Activated CD8-positive, alpha-beta memory T cell treated with anti-CD3 and anti-CD28 coated beads for 36 hours (primary cell): ENCODE measurements around the gene KCNIP4. TPM values are rescaled to one million over a fixed set of nuclear protein-coding genes. Genes with fewer than 3 reads are reported as not detected.

Source experiments
- CTCF ChIA-PET: fragments of 350-600 bp; sonication (Branson Sonifier 250); formaldehyde crosslinking; loops from one replicate; lab custom pipeline; 2021; ENCODE audit warnings: antibody characterized with exemption; lab: Charles Lee
- POLR2A ChIA-PET: fragments of 350-600 bp; sonication (Branson Sonifier 250); formaldehyde crosslinking; loops from one replicate; lab custom pipeline; 2021; ENCODE audit warnings: antibody characterized with exemption; lab: Charles Lee
- total RNA-seq, 2 experiments: library from RNA; stranded (reverse); gene quantifications; one replicate each; pipeline ENCODE4 v1.2.3, GENCODE V29; 2021

KCNIP4 gene
- total RNA-seq, 2 experiments from 2014 or later = not detected

DNA sequence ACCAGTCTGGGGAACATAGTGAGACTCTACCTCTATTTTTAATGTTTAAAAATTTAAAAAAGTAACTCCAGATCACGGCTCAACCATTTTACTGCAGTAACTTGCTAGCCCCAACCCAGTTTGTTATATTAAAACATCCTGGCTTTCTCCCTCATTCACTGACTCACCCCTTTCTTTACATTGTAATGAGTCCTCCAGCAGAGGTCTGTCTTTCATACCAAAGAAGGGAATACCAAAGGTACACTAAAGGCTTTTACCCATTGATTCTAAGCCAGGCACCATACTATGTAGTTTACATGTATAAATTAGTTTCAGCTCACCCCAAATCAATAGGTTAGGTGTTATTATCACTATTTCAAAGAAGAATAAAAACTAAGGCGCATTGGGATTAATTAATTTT, 961.4 kb downstream of the KCNIP4 start:
- ChIA-PET POLR2A (no interaction called here), CTCF (no interaction called here)

DNA sequence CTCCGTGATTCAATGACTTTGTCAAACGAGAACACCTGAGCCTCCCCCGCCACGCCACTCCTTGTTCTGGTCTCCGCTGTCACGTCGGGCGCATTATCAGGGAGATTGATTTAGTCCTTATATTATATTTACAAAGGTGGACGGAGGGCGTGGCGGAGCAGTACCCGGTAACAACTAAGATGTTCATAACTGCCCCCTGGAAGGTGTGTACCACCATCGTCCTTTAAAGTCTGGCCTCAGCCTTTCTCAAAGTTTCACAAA, 964.1 kb downstream of the KCNIP4 start:
- ChIA-PET CTCF (no interaction called here), POLR2A (no interaction called here)

DNA sequence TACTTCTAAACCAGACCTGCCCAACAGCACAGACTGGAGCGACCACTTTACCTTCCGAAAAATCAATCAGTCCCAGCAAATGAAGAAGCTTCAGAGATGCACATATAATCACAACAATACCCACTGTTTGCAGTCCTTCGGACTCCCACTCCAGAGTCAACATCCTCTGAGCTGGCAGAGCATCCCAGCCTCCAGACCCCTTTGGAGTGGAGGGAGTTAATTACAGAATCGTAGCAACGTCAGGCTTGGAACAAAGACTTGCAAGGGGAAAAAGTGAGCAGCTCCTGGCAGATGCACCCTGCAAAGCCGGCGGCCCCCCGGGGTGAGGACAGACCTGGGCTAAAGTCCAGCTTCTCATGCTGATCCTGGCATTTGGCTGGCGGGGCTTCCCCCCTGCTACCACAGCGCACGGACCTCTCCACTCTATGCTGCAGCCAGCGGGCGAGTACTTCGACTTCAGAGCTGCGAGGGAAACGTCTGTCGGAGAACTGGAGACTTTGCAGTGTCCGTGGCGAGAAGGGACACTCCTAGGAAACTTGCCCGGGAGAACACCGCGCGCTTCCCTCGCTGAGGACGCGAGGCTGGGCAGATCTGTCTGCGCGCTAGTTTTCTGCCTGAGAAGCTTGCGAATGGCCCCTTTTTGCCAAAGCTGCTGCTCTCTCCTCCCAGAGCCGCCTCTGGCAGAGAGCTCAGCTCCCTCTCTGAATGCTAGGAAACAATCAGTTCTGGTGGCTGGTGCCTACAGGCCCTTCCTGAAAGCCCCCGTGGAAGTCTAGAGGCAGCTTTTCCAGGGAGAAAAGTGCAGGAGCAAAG, 964.6 kb downstream of the KCNIP4 start:
- POLR2A ChIA-PET = no interaction called here

DNA sequence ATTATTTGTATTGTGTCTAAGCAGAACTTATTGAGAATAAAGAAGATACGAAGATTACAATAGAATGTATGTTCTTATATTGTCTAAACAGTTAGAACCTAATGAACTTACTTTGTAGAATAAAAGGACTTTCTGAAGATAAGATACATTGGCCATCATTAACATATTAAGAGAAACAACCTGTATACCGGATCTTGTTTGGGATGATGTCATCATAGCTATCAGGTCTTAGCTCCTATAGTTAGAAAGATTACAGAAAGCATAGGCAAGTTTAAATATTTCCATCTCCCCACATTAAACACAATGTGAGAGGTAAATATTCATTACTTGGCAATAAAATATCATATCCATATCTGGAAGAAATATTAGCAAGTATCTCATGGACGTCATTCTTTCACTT, 966.0 kb downstream of the KCNIP4 start:
- ChIA-PET CTCF (no interaction called here), POLR2A (no interaction called here)

More for the DNA sequence above, 964.6 kb downstream of the KCNIP4 start:
- CTCF ChIA-PET = no interaction called here

DNA sequence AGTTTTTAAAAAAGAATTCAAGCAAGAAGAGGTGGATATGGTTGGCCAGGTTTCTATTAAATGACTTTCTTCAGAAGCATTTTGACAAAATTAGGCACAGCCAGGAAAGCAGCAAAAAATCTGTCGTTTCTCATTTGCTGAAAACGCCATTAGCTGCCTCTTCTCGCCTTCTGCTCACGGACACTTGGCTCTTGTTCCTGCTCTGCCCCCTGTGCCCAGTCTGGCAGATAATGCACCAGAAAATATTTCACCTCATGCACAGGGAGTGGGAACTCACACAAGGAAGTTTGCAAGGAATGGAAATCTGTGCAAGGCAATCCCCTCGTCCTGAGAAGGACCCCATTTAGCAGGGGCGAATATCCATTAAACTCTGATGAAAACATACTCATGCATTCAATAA, 988.3 kb downstream of the KCNIP4 start:
- CTCF ChIA-PET = no interaction called here
- POLR2A ChIA-PET = no interaction called here

DNA sequence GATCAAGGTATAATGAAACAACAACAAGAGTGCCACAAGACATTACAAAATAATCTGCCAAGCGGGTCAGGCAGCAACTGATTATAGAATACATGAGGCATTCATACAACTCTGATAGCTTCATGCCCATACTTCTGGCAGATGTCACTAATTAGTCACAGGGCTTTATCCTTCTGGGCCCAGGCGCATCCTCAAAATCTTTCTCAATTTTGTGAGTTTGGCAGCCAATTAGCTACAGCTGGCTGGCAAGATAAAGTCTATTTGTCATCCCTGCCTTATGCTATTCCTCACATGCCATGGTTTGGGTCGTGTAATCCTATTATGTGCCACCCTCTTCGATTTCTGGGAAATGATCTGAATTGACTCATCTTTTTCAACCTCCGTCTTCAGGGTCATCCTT, 994.0 kb downstream of the KCNIP4 start:
- POLR2A ChIA-PET = no interaction called here
- CTCF ChIA-PET = no interaction called here

DNA sequence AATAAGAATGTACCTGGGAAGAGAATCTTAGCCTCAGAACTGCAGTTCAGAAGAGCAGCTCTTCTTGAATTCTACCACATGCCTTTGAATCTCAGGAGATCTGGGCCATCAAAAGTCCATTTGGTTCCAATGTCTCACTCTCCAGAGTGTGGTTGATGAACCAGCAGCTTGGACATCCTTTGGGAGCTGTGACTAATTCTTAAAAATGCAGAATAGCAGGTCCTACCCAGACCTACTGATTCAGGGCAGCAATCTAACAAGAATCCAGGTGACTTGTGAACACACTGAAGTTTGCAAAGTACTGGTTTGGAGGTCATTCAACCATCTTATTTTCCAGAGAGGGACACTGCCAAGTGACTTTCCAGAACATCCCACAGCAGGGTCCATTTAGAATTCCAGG, 1003.6 kb downstream of the KCNIP4 start:
- POLR2A ChIA-PET = no interaction called here
- CTCF ChIA-PET = no interaction called here

DNA sequence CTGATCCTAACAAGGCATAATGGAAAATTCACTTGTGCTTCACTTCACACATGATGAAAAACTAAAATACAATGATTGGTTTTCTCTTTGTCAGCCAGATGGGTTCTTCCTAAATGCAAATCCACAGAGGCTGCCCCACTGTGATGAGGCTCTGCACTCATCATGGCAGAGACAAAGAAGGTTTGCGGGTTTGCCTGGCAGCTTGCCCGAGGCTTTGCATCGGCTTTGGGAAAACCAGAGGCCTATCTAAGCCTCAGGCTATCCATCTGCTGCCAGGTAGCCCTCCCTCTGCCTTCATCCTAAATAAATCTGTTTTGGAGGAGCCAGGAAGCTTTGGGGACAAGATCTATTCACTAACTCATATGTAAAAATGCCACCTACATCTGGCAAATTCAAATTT, 1004.1 kb downstream of the KCNIP4 start:
- ChIA-PET CTCF (no interaction called here), POLR2A (no interaction called here)

DNA sequence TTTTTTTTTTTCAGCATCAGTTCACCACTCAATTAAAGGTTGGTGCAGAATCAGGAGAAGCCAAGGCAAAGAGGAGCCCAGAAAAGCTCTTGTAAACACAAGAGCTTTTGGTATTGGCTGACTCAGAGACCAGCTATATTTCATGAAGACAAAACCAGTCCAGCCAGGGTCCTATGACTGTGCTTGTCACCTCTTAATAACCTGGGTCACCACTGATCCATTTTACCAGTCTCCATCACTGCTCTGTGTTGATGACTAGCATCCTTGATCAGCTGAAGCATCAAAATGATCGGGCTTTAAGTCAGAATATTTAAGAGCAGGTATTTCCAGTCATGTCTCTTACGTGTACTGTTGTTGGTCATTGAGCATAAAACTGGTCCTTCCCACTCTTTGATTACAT, 1010.4 kb downstream of the KCNIP4 start:
- ChIA-PET CTCF (no interaction called here), POLR2A (no interaction called here)

DNA sequence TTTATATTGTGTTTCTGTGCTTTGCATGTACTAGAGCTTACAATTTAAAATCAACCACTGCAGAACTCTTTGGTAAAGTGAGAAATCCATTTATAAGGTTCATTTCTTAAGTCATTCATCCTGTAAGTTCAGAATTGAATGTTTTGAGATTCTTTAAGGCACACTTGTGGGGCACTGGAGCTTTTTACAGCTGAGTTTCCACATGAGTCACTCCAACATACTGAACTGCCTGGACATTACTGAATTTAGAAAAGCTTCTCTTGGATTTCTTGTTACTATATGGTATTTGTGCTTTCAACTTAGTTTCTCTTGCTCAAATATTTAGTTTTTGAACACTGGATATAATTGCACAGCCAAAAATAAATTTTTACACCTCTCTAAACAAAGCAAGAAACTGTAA, 1022.0 kb downstream of the KCNIP4 start:
- CTCF ChIA-PET = no interaction called here
- POLR2A ChIA-PET = no interaction called here

DNA sequence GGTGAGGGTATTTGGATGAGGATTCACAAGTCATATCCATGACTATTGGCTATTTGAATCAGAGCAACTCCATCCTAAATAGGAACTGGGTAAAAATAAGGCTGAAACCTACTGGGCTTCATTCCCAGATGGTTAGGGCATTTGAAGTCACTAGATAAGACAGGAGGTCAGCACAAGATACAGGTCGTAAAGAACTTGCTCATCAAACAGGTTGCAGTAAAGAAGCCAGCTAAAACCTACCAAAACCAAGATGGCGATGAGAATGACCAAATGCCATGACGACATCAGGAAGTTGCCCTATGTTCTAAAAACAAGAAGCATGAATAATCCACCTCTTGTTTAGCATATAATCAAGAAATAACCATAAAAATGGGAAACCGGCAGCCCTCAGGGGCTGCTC, 1023.4 kb downstream of the KCNIP4 start:
- POLR2A ChIA-PET = no interaction called here
- CTCF ChIA-PET = no interaction called here

DNA sequence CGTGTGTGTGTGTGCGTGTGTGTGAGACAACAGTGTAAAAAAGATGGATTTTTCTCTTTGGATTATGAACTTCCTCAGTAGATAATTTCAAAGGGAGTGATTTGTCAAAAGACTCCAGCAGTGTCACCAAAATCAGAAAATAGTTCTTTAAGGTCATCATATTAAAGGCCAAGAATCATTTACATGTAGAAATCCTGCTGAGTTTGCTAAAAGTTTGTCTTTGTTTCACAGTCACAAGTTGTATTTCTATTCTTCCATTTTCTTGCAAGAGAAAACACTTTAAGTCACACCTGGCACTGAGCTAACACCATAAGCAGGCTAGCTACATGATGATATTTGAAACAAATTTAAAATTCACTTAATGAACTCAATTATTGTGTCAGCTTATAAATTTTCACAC, 1025.6 kb downstream of the KCNIP4 start:
- POLR2A ChIA-PET = no interaction called here
- CTCF ChIA-PET = no interaction called here

DNA sequence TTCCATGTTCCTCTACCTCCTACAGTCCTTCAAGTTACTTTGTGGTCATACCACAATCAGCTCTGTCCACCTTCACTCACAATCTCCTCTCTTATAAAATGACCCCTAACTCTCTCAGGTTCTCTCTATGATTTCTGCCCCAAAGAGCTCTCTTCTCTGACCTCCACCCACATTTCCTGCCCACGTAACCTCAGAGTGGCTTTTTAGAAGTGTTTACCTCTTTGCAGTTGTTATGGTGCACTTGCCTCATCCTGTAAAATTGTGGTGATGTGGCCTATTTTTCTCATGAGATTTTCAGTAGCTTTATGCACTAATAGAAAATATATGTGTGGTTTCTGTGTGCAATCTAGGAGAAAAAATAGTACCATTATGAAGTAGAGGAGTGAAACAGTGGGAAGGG, 1032.5 kb downstream of the KCNIP4 start:
- CTCF ChIA-PET = no interaction called here
- POLR2A ChIA-PET = no interaction called here

DNA sequence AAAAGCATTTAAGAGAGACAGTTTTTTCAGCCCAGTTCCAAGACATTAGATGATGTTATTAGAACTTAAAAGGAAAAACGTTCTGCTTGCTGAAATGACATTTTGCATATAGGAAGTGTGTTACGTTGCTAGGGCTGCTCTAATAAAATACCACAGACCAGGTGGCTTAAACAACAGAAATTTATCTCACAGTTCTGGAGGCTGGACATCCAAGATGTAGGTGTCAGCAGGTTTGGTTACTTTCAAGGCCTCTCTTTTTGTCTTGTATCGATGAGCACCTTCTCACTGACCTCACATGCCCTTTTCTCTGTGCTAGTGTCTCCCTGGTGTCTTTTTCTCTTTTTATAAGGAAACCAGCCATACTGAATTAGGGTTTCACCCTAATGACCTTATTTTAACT, 1043.6 kb downstream of the KCNIP4 start:
- CTCF ChIA-PET = no interaction called here
- POLR2A ChIA-PET = no interaction called here

DNA sequence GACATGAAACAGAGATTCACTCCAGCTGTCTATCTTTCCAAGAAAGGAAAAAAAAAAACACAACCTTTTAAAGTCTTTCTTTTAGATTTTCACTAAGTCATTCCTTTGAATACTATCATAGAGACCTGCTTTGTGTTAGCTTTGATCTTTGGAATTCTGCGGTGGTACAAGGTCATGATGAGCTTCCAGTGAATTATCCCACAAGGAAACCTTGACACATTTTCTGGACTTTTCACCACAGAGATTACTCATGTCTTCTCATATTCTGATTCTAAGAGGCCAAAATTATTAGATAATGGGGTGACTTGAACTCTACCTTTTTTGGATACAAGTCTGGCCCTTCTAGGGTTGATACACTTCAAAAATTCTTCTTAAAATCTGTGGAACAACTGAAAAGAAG, 1046.7 kb downstream of the KCNIP4 start:
- CTCF ChIA-PET = no interaction called here
- POLR2A ChIA-PET = no interaction called here

DNA sequence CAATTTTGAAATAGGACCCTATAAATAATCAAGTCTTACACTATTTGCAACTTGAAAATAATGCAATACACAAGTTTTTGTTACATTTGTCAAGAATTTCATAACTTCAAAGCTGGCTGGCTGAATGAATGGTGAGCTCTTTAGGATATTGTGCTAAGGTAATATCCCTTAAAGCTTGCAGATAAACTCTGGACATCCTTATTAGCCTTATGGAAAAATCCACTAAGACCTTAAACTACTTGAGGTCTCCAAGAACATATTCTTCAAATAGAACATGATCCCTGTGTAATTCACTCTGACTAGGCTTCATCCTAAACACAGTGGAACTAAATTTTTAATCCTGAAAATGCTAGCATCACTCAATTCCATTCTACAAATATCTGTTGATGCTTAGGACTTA, 1049.0 kb downstream of the KCNIP4 start:
- CTCF ChIA-PET = no interaction called here

DNA sequence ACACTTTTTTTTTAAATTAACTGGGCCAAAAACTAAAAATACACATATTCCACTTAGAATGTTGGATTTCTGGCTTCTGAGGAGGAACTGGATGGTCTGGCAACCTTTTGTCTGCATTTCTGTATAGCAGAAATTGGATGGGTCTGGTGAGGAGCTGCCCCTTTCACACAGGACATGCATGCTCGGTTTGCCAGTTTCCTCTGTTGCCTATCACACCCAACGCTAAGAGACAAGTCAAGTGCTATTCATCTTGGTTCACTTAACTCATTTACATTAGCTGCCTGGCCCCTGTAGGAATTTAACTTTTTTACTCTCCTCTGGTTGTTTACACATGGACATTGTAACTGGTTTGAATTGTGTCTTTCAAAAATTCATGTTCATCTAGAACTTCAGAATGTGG, 1052.6 kb downstream of the KCNIP4 start:
- ChIA-PET CTCF (no interaction called here), POLR2A (no interaction called here)

More for the DNA sequence above, 1049.0 kb downstream of the KCNIP4 start:
- POLR2A ChIA-PET = no interaction called here

DNA sequence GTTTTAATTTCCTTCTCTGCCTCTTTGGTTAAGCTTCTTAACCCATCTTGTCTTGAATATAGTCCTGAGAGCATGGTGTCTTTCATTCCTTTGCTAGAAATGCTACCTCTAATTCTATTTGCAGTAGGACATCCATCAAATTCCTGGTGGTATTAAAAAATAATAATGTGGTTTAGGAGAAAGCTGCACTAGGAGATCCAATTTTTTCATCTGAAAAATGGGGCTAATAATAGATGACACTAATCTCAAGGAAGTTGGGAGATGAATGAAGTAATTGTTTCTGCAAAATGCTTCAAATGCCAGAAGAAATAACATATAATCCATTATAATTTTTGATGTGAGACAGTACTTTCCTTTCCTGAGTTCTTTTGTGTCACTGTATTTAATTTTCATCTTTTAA, 1053.4 kb downstream of the KCNIP4 start:
- ChIA-PET POLR2A (no interaction called here), CTCF (no interaction called here)

DNA sequence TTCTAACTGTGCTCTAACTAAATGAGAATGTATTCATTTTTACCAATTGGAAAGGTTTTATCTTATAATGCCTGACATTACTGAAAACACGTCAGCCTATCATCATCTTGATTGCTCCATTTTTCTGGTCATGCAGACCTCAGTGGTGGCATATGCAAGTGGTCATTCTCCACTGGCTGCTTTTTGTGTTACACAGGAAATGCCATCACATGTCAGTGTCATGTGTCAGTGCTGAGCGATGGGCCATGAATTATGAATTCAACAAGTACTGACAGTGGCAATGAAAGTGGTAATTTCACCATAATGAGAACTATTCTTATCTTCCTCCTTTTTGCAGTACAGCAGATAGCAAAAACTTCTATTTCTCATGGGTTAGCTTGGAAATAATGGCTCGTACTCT, 1057.8 kb downstream of the KCNIP4 start:
- ChIA-PET CTCF (no interaction called here), POLR2A (no interaction called here)

DNA sequence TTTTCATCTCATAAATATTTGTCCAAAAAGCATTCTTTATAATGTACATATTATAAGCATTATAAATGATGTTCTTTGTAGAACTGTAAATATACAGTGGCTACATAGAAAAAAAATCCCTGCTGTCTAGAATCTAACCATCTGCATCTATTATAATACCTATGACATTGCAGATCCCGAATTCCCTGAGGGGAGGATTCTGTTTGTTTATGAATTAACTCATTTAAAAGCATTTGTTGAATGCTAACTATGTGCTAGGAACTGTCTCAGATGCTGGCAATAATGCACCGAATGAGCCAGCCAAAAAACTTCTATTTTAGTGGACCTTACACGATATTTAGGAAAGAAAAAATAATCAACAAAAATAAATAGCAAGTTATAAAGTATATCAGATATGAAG, 1058.7 kb downstream of the KCNIP4 start:
- ChIA-PET POLR2A (no interaction called here), CTCF (no interaction called here)

DNA sequence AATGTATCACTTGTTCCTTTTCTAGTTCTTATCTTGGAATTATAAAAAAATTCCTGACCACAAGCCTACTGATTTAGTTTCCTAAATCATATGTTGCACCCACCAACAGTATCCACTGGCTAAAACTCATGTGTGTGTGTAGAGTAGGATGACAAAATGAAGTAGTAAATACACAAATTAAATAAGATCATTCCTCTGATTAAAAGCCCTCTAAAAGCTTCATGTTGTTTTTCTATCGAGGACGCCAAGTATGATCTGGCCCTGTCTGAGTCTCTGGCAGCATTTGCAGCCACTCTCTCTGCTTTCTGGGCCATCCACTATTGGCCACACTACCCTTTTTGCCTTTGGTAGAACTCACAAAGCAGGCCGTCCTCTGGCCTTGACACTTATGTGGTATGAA, 1064.9 kb downstream of the KCNIP4 start:
- CTCF ChIA-PET = no interaction called here
- POLR2A ChIA-PET = no interaction called here

DNA sequence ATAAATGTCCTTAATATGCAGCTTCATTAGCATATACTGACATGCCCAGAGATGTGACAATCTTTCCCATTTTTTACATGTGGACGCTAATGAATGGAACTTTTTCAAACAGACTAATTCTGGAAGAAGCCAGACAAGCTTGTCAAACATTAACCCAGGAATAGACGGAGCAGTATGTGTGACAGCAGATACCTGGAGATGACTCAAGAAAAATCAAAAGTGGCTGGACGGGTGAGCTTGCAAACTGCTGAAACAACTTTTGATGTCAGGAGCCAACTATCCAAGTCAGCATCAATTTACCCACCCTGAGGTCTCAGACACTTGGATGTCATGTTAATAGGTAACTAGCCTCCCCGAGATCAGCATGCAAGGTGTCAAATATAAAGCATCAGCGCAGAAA, 1065.3 kb downstream of the KCNIP4 start:
- ChIA-PET CTCF (no interaction called here), POLR2A (no interaction called here)
